K562 (cell line): ENCODE data around the gene SIX3. TPM values are rescaled to one million over a fixed set of nuclear protein-coding genes. Genes with fewer than 3 reads are reported as not detected.

Experiments
- BRD4 ChIP-seq: fragments of 200-600 bp; sonication (generic); IDR thresholded peaks from 2 replicates; pipeline ENCODE4 v1.6.1; 2017; ENCODE audit warnings: inconsistent platforms
- CHD7 ChIP-seq: fragments of 200-600 bp; sonication (generic); IDR thresholded peaks from one replicate; pipeline ENCODE4 v1.6.1; 2012; ENCODE audit warnings: mild to moderate bottlenecking, low read depth, low read length, inconsistent platforms
- ELF1 ChIP-seq: fragments of 200-800 bp; sonication (Bioruptor generic); IDR thresholded peaks from 2 replicates; pipeline ENCODE4 v1.6.1; 2016; ENCODE audit warnings: missing genetic modification characterization, missing compliant biosample characterization
- NONO ChIP-seq, 2 experiments: fragments of 200-400 bp in 1 of 2; fragments of 450-650 bp in 1 of 2; formaldehyde crosslinking in 1 of 2; IDR thresholded peaks; 2 replicates each; pipeline ENCODE4 v1.6.1; 2017; ENCODE audit warnings: low read depth in 2 of 2, mild to moderate bottlenecking in 2 of 2, moderate library complexity in 2 of 2, low read length in 1 of 2
- ZNF551 ChIP-seq: fragments of 250-450 bp; sonication (Bioruptor Pico); IDR thresholded peaks from 2 replicates; pipeline ENCODE4 v1.5.0; 2021; ENCODE audit warnings: mild to moderate bottlenecking, moderate library complexity
- polyA plus RNA-seq, 8 experiments: library from polyadenylated mRNA; depleted of rRNA in 4 of 8; stranded (reverse) in 5 of 8; unstranded in 3 of 8; fragments of >200 nt; fragmentation: Nextera tagmentation in 2 of 8; fragmentation: Illumina TruSeq in 1 of 8; extraction: Ambion mirVana in 2 of 8; extraction: Trizol in 1 of 8; gene quantifications; 2 replicates each; pipeline versions ENCODE4 v1.2.1 to v1.2.3, GENCODE V29; 2011 to 2014; ENCODE audit warnings: inconsistent platforms in 1 of 8, missing spikeins in 1 of 8
- total RNA-seq, 7 experiments: library from RNA; depleted of rRNA in 6 of 7; stranded (reverse); fragments of >200 nt in 6 of 7; fragmentation: Illumina TruSeq in 2 of 7; extraction: Trizol in 2 of 7; gene quantifications; 2 replicates each; pipeline versions ENCODE4 v1.2.1 to v1.2.3, GENCODE V29; 2011 to 2021; ENCODE audit warnings: low replicate concordance in 1 of 7
- TF ChIP-seq, protein P1 (sequence below): fragments of 450-650 bp; conservative IDR thresholded peaks from 2 replicates; pipeline ENCODE4 v1.6.1; 2016; ENCODE audit warnings: missing genetic modification characterization, low read depth, mild to moderate bottlenecking, missing compliant biosample characterization, moderate library complexity

The SIX3 gene
- total and polyA plus RNA-seq, 9 of the 15 experiments (the other 6 are each of a cell fraction or from before 2014, with no cell fraction given) = not detected

GRCh38 chr2:44946372-44947027 lies 5.0 kb downstream of the SIX3 start (continued):
- no peak for TF ChIP-seq ZNF551 (CRISPR knock-in tag)
- no peak for TF ChIP-seq BRD4
- no peak for TF ChIP-seq CHD7
- TF ChIP-seq NONO (IDR thresholded peaks at IDR 0.05; ENCODE audit: low read depth in 2 of 2, low read length in 1 of 2) = no peak
- TF ChIP-seq, protein P1, sequence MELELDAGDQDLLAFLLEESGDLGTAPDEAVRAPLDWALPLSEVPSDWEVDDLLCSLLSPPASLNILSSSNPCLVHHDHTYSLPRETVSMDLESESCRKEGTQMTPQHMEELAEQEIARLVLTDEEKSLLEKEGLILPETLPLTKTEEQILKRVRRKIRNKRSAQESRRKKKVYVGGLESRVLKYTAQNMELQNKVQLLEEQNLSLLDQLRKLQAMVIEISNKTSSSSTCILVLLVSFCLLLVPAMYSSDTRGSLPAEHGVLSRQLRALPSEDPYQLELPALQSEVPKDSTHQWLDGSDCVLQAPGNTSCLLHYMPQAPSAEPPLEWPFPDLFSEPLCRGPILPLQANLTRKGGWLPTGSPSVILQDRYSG (tag) = no peak
- TF ChIP-seq ELF1 (tag) = no peak
